H9 (cell line): ENCODE results near the gene PCCA. TPM values are rescaled to one million over a fixed set of nuclear protein-coding genes. Genes with fewer than 3 reads are reported as not detected.

Experiments
- DNase-seq: peaks from one replicate; pipeline ENCODE4 v3.0.0-alpha.2; 2017
- H2AFZ ChIP-seq: one replicate; pipeline ENCODE4 v1.6.1; 2013; ENCODE audit warnings: mild to moderate bottlenecking, low read length, control low read depth, moderate library complexity
- H2AK5ac ChIP-seq: 2 replicates; pipeline ENCODE4 v1.6.1; 2013; ENCODE audit warnings: low read length, control low read depth, mixed read lengths; ENCODE audit not compliant: insufficient read length
- H2BK120ac ChIP-seq: one replicate; pipeline ENCODE4 v1.6.1; 2013; ENCODE audit warnings: low read depth, mild to moderate bottlenecking, low read length, control low read depth, inconsistent platforms; ENCODE audit not compliant: poor library complexity, severe bottlenecking
- H2BK12ac ChIP-seq: 2 replicates; pipeline ENCODE4 v1.6.1; 2013; ENCODE audit warnings: low read length, control low read depth, mixed read lengths, low read depth; ENCODE audit not compliant: insufficient read length
- H2BK15ac ChIP-seq: 2 replicates; pipeline ENCODE4 v1.6.1; 2013; ENCODE audit warnings: low read depth, low read length, control low read depth
- H2BK20ac ChIP-seq: one replicate; pipeline ENCODE4 v1.6.1; 2013; ENCODE audit warnings: low read depth, mild to moderate bottlenecking, low read length, control low read depth, inconsistent platforms; ENCODE audit not compliant: poor library complexity, severe bottlenecking
- H2BK5ac ChIP-seq: 2 replicates; pipeline ENCODE4 v1.6.1; 2013; ENCODE audit warnings: low read length, control low read depth, mixed read lengths; ENCODE audit not compliant: insufficient read length
- H3K14ac ChIP-seq: 2 replicates; pipeline ENCODE4 v1.6.1; 2013; ENCODE audit warnings: low read length, control low read depth; ENCODE audit not compliant: insufficient read depth
- H3K18ac ChIP-seq: 2 replicates; pipeline ENCODE4 v1.6.1; 2013; ENCODE audit warnings: low read depth, mild to moderate bottlenecking, mixed read lengths, low read length, control low read depth; ENCODE audit not compliant: insufficient read length
- H3K23ac ChIP-seq: 2 replicates; pipeline ENCODE4 v1.6.1; 2013; ENCODE audit warnings: low read length, control low read depth, mixed read lengths, low read depth; ENCODE audit not compliant: insufficient read length
- H3K23me2 ChIP-seq: 2 replicates; pipeline ENCODE4 v1.6.1; 2013; ENCODE audit warnings: low read depth, mild to moderate bottlenecking, mixed read lengths, low read length, control low read depth; ENCODE audit not compliant: insufficient read length, poor library complexity, severe bottlenecking
- H3K27ac ChIP-seq: 2 replicates; pipeline ENCODE4 v1.5.1; 2013; ENCODE audit warnings: low read length, control low read depth, mixed read lengths, low read depth; ENCODE audit not compliant: insufficient read length
- H3K27me3 ChIP-seq: 2 replicates; pipeline ENCODE4 v1.6.1; 2013; ENCODE audit warnings: low read length, control low read depth, inconsistent platforms; ENCODE audit not compliant: insufficient read depth
- H3K4ac ChIP-seq: 2 replicates; pipeline ENCODE4 v1.6.1; 2013; ENCODE audit warnings: low read depth, mild to moderate bottlenecking, control low read depth, inconsistent platforms, low read length, moderate library complexity
- H3K4me1 ChIP-seq: 2 replicates; pipeline ENCODE4 v1.6.1; 2013; ENCODE audit warnings: low read length, control low read depth, inconsistent platforms; ENCODE audit not compliant: insufficient read depth
- H3K4me2 ChIP-seq: 2 replicates; pipeline ENCODE4 v1.6.1; 2013; ENCODE audit warnings: low read length, control low read depth, mixed read lengths; ENCODE audit not compliant: insufficient read length, insufficient read depth
- H3K56ac ChIP-seq: 2 replicates; pipeline ENCODE4 v1.6.1; 2013; ENCODE audit warnings: low read depth, mild to moderate bottlenecking, mixed read lengths, low read length, control low read depth; ENCODE audit not compliant: insufficient read length
- H3K79me1 ChIP-seq: 2 replicates; pipeline ENCODE4 v1.6.1; 2013; ENCODE audit warnings: low read depth, mild to moderate bottlenecking, moderate library complexity, low read length, control low read depth, inconsistent platforms; ENCODE audit not compliant: insufficient read depth, poor library complexity, severe bottlenecking
- H3K79me2 ChIP-seq: 2 replicates; pipeline ENCODE4 v1.6.1; 2013; ENCODE audit warnings: low read length, control low read depth, inconsistent platforms; ENCODE audit not compliant: insufficient read depth
- H3K9ac ChIP-seq: 2 replicates; pipeline ENCODE4 v1.6.1; 2013; ENCODE audit warnings: low read length, control low read depth, mixed read lengths; ENCODE audit not compliant: insufficient read length; ENCODE audit errors: extremely low read depth
- H3K9me3 ChIP-seq: one replicate; pipeline ENCODE4 v1.6.1; 2013; ENCODE audit warnings: low read depth, low read length, inconsistent platforms; ENCODE audit not compliant: control insufficient read depth
- H3T11ph ChIP-seq: one replicate; pipeline ENCODE4 v1.6.1; 2013; ENCODE audit warnings: mild to moderate bottlenecking, low read length, control low read depth, inconsistent platforms
- H4K20me1 ChIP-seq: one replicate; pipeline ENCODE4 v1.6.1; 2013; ENCODE audit not compliant: control insufficient read depth, insufficient read length, insufficient read depth
- H4K5ac ChIP-seq: 2 replicates; pipeline ENCODE4 v1.6.1; 2013; ENCODE audit warnings: low read depth, mild to moderate bottlenecking, mixed read lengths, low read length, control low read depth; ENCODE audit not compliant: insufficient read length
- H4K8ac ChIP-seq: replicated peaks from 2 replicates; pipeline ENCODE4 v1.6.1; 2013; ENCODE audit warnings: low read length, control low read depth, mixed read lengths, low read depth; ENCODE audit not compliant: insufficient read length
- H4K91ac ChIP-seq: 2 replicates; pipeline ENCODE4 v1.6.1; 2013; ENCODE audit warnings: low read depth, mild to moderate bottlenecking, moderate library complexity, mixed read lengths, low read length, control low read depth; ENCODE audit not compliant: insufficient read length
- H3K27ac Mint-ChIP-seq, 3 experiments: 2 replicates in 2 of 3; 3 replicates in 1 of 3; pipeline ENCODE4 v1.8.0; 2020 to 2021; ENCODE audit warnings: mixed read lengths in 3 of 3, mild to moderate bottlenecking in 1 of 3, moderate library complexity in 1 of 3
- H3K27me3 Mint-ChIP-seq: 2 replicates; pipeline ENCODE4 v1.8.0; 2021; ENCODE audit warnings: low read depth, mild to moderate bottlenecking, moderate library complexity, mixed read lengths
- H3K36me3 Mint-ChIP-seq, 3 experiments: 2 replicates in 2 of 3; 3 replicates in 1 of 3; pipeline ENCODE4 v1.8.0; 2020 to 2021; ENCODE audit warnings: low read depth in 3 of 3, mixed read lengths in 3 of 3; ENCODE audit not compliant: insufficient read depth in 1 of 3
- H3K4me1 Mint-ChIP-seq, 2 experiments: 2 replicates each; pipeline ENCODE4 v1.8.0; 2020; ENCODE audit warnings: mixed read lengths in 2 of 2
- H3K4me3 Mint-ChIP-seq, 2 experiments: 2 replicates in 1 of 2; 3 replicates in 1 of 2; pipeline ENCODE4 v1.8.0; 2020 to 2021; ENCODE audit warnings: mild to moderate bottlenecking in 2 of 2, mixed read lengths in 2 of 2, moderate library complexity in 1 of 2
- H3K9me3 Mint-ChIP-seq, 2 experiments: 2 replicates in 1 of 2; 3 replicates in 1 of 2; pipeline ENCODE4 v1.8.0; 2020; ENCODE audit warnings: mild to moderate bottlenecking in 2 of 2, mixed read lengths in 2 of 2, moderate library complexity in 1 of 2
- WGBS: extraction: QIAGEN DNeasy Blood & Tissue Kit; methylation state at CpG from one replicate; pipeline ENCODE4 v1.1.7; 2013; ENCODE audit warnings: missing lambda C conversion rate, low lambda C conversion rate, mixed read lengths; ENCODE audit not compliant: insufficient read length; ENCODE audit errors: extremely low coverage; 5-methylcytosine and 5-hydroxymethylcytosine counted together
- total RNA-seq: library from RNA; stranded (reverse); gene quantifications from 2 replicates; pipeline ENCODE4 v1.2.1, GENCODE V29; 2021
- TF ChIP-seq, protein P1 (sequence below): fragments of 200-600 bp; sonication (generic); conservative IDR thresholded peaks from 3 replicates; pipeline ENCODE4 v1.8.0; 2021; ENCODE audit warnings: antibody characterized with exemption, mild to moderate bottlenecking

Gene PCCA
- total RNA-seq, 1 experiment from 2014 or later, result 56.5 TPM

DNA sequence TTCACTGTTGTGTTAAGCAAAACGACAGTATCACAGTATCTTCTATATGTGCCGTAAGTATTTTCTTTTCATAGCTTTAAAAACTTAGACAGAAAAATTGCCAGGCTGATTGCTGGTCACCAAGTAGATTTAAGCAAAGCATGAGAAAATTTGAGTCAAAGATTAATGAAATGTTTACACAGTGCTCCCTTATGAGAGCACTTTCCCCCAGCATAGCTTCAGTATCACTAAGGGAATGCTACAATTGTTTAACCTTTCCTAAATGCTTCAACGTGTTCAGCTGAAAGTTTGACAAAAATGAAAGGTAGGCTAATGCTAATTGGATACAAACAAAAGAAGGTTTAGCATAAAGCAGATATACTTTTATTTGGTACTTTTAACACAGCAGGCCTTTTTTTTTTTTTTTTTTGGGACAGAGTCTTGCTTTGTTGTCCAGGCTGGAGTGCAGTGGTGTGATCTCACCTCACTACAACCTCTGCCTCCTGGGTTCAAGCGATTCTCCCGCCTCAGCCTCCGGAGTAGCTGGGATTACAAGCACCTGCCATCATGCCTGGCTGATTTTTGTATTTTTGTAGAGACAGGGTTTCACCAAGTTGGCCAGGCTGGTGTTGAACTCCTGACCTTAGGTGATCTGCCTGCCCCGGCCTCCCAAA lies 23.4 kb downstream of the PCCA start:
- Histone ChIP-seq H4K5ac (no peak overlapping the region), H3K79me1 (peaks cover 10% of the 10 kb centered on the region), H3K27ac (no peak overlapping the region), H3K4me1 (no peaks in the 10 kb centered on the region), H3T11ph (no peak overlapping the region), H3K27me3 (no peaks in the 10 kb centered on the region), H3K79me2 (peaks cover 2% of the 10 kb centered on the region; the same call in 1 of the 2 replicates), H2BK12ac (no peak overlapping the region), H3K4ac (no peak overlapping the region), H3K56ac (no peak overlapping the region), H2AFZ (no peak overlapping the region), H4K20me1 (no peaks in the 10 kb centered on the region), H3K9ac (no peak overlapping the region), H2BK120ac (no peak overlapping the region), H3K4me2 (no peak overlapping the region), H2AK5ac (no peak overlapping the region), H3K23ac (no peak overlapping the region), H3K18ac (no peak overlapping the region), H2BK5ac (no peak overlapping the region), H2BK15ac (no peak overlapping the region), H3K14ac (no peak overlapping the region), H3K23me2 (no peaks in the 10 kb centered on the region), H4K8ac (no peak overlapping the region), H2BK20ac (no peak overlapping the region), H3K9me3 (no peaks in the 10 kb centered on the region), H4K91ac (no peak overlapping the region)
- Mint-ChIP-seq H3K9me3 (no peaks in the 10 kb centered on the region), H3K4me3 (no peak overlapping the region), H3K27me3 (no peaks in the 10 kb centered on the region), H3K4me1 (peaks cover 0 to 2% of the 10 kb centered on the region in 2 experiments; a peak in 2 of 4 replicates), H3K27ac (peak overlapping the region in 1 of 3 experiments; percentile 40; a peak in 1 of 7 replicates), H3K36me3 (peaks cover 12 to 43% (median 28%) of the 10 kb centered on the region in 3 experiments; a peak in 6 of 7 replicates)
- no CpG with 5 or more reads among the region's 7 CpGs for WGBS
- TF ChIP-seq, protein P1, sequence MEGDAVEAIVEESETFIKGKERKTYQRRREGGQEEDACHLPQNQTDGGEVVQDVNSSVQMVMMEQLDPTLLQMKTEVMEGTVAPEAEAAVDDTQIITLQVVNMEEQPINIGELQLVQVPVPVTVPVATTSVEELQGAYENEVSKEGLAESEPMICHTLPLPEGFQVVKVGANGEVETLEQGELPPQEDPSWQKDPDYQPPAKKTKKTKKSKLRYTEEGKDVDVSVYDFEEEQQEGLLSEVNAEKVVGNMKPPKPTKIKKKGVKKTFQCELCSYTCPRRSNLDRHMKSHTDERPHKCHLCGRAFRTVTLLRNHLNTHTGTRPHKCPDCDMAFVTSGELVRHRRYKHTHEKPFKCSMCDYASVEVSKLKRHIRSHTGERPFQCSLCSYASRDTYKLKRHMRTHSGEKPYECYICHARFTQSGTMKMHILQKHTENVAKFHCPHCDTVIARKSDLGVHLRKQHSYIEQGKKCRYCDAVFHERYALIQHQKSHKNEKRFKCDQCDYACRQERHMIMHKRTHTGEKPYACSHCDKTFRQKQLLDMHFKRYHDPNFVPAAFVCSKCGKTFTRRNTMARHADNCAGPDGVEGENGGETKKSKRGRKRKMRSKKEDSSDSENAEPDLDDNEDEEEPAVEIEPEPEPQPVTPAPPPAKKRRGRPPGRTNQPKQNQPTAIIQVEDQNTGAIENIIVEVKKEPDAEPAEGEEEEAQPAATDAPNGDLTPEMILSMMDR, result no peak
- no peak for DNase-seq
